Activated naive CD8-positive, alpha-beta T cell treated with anti-CD3 and anti-CD28 coated beads for 36 hours (primary cell): ENCODE data around the gene ZC3H13. TPM values are rescaled to one million over a fixed set of nuclear protein-coding genes. Genes with fewer than 3 reads are reported as not detected.

Source experiments
- DNase-seq: peaks from one replicate; pipeline ENCODE4 v3.0.0; 2021
- H3K27ac Mint-ChIP-seq: one replicate; pipeline ENCODE4 v1.8.0; 2022; ENCODE audit warnings: mild to moderate bottlenecking, moderate library complexity, mixed read lengths
- H3K27me3 Mint-ChIP-seq: one replicate; pipeline ENCODE4 v1.8.0; 2022; ENCODE audit warnings: mild to moderate bottlenecking, mixed read lengths
- H3K36me3 Mint-ChIP-seq: one replicate; pipeline ENCODE4 v1.8.0; 2021; ENCODE audit warnings: mild to moderate bottlenecking, mixed read lengths
- H3K4me1 Mint-ChIP-seq: one replicate; pipeline ENCODE4 v1.8.0; 2021; ENCODE audit warnings: mixed read lengths
- H3K4me3 Mint-ChIP-seq: one replicate; pipeline ENCODE4 v1.8.0; 2022; ENCODE audit warnings: mild to moderate bottlenecking, moderate library complexity, mixed read lengths
- H3K9me3 Mint-ChIP-seq: one replicate; pipeline ENCODE4 v1.8.0; 2022; ENCODE audit warnings: mixed read lengths
- total RNA-seq, 2 experiments: library from RNA; stranded (reverse); gene quantifications; one replicate each; pipeline ENCODE4 v1.2.3, GENCODE V29; 2021

Gene ZC3H13
- total RNA-seq, 2 experiments from 2014 or later, result 41.6 to 45.7 TPM

- H3K36me3 Mint-ChIP-seq, result peaks cover 7% of the 10 kb centered on the region
- H3K4me3 Mint-ChIP-seq, result no peak overlapping the region
- H3K9me3 Mint-ChIP-seq, result no peaks in the 10 kb centered on the region
- no peak overlapping the region for H3K27ac Mint-ChIP-seq
- no peak for DNase-seq
- peaks cover 2% of the 10 kb centered on the region for H3K4me1 Mint-ChIP-seq
- H3K27me3 Mint-ChIP-seq, result no peaks in the 10 kb centered on the region
These were observed 103.4 kb downstream of the ZC3H13 start for GRCh38 chr13:45949161-45949560.

DNA sequence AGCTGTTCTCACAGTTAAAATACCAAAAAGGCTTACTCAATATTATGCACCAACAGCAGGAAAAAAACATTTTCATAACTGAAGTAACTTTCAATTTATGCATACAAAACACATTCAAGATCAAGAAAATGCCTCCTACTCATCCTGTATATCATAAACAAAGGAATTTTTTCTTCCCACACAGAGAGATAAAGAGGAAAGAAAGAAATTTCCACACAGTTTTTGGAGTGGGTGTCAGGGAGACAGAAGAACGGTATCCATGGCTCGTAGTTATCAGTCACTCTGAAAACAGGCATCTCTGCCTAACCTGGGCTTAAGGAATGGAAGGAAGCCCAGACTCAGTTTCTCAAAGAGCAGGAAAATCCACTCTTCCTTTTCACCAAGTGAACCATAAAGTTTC is 108.6 kb downstream of the ZC3H13 start:
- no peaks in the 10 kb centered on the region for H3K27me3 Mint-ChIP-seq
- no peak for DNase-seq
- no peaks in the 10 kb centered on the region for H3K9me3 Mint-ChIP-seq
- no peak overlapping the region for H3K27ac Mint-ChIP-seq
- H3K36me3 Mint-ChIP-seq, result no peaks in the 10 kb centered on the region
- no peak overlapping the region for H3K4me3 Mint-ChIP-seq
- H3K4me1 Mint-ChIP-seq, result peaks cover 2% of the 10 kb centered on the region

DNA sequence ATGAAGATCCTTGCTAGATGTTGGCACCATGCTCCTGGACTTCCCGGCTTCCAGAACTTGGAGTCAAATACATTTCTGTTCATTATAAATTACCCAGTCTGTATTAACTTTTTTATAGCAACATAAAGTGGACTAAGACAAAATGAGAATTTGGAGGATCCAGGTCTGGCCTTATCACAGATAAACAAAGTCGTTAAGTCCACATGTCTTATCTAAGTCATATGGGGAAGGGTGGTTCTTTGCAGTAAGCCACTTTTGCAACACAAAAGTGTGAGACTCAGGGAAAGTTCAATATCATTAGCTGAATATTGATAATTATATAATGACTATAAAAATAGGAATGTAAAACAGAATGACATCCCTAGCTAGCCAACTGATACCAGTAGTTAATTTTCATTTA is 109.4 kb downstream of the ZC3H13 start:
- Mint-ChIP-seq H3K27me3 (no peaks in the 10 kb centered on the region), H3K9me3 (no peaks in the 10 kb centered on the region), H3K4me1 (peaks cover 2% of the 10 kb centered on the region), H3K27ac (no peak overlapping the region), H3K4me3 (no peak overlapping the region), H3K36me3 (no peaks in the 10 kb centered on the region)
- no peak for DNase-seq

DNA sequence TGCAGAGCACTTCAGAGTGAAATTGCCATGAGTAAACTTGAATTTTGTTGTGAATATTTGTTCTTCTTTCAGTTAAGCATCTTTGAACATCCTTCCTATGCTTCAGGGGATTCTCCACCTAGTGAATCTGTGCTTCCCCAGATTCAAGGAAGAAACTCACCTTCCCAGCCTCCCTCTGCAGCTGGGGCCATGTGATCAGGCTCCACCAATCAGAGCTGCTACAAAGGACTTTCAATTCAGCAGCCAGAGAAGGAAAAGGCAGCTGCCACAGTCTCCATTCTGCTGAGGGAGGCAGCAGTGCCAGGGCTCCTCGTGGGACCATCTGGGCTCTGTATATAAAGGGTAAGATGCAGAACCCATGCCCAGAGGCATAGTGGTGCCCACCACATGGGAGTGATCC is 111.3 kb downstream of the ZC3H13 start:
- Mint-ChIP-seq H3K4me1 (no peaks in the 10 kb centered on the region), H3K27ac (no peak overlapping the region), H3K4me3 (no peak overlapping the region), H3K36me3 (no peaks in the 10 kb centered on the region), H3K9me3 (no peaks in the 10 kb centered on the region), H3K27me3 (no peaks in the 10 kb centered on the region)
- DNase-seq, result no peak

GRCh38 chr13:45940061-45940460 is 112.5 kb downstream of the ZC3H13 start:
- H3K27ac Mint-ChIP-seq, result no peak overlapping the region
- no peaks in the 10 kb centered on the region for H3K9me3 Mint-ChIP-seq
- H3K4me1 Mint-ChIP-seq, result no peaks in the 10 kb centered on the region
- DNase-seq, result no peak
- no peaks in the 10 kb centered on the region for H3K36me3 Mint-ChIP-seq
- H3K27me3 Mint-ChIP-seq, result peaks cover 1% of the 10 kb centered on the region
- H3K4me3 Mint-ChIP-seq, result no peak overlapping the region

GRCh38 chr13:45936621-45937020 is 115.9 kb downstream of the ZC3H13 start:
- H3K9me3 Mint-ChIP-seq, result no peaks in the 10 kb centered on the region
- no peak for DNase-seq
- peaks cover 7% of the 10 kb centered on the region for H3K27me3 Mint-ChIP-seq
- H3K27ac Mint-ChIP-seq, result no peak overlapping the region
- no peaks in the 10 kb centered on the region for H3K36me3 Mint-ChIP-seq
- no peaks in the 10 kb centered on the region for H3K4me1 Mint-ChIP-seq
- H3K4me3 Mint-ChIP-seq, result no peak overlapping the region

GRCh38 chr13:45934283-45934682 is 118.3 kb downstream of the ZC3H13 start:
- Mint-ChIP-seq H3K4me1 (no peaks in the 10 kb centered on the region), H3K36me3 (no peaks in the 10 kb centered on the region), H3K27me3 (peaks cover 7% of the 10 kb centered on the region), H3K9me3 (no peaks in the 10 kb centered on the region), H3K4me3 (no peak overlapping the region), H3K27ac (no peak overlapping the region)
- no peak for DNase-seq

DNA sequence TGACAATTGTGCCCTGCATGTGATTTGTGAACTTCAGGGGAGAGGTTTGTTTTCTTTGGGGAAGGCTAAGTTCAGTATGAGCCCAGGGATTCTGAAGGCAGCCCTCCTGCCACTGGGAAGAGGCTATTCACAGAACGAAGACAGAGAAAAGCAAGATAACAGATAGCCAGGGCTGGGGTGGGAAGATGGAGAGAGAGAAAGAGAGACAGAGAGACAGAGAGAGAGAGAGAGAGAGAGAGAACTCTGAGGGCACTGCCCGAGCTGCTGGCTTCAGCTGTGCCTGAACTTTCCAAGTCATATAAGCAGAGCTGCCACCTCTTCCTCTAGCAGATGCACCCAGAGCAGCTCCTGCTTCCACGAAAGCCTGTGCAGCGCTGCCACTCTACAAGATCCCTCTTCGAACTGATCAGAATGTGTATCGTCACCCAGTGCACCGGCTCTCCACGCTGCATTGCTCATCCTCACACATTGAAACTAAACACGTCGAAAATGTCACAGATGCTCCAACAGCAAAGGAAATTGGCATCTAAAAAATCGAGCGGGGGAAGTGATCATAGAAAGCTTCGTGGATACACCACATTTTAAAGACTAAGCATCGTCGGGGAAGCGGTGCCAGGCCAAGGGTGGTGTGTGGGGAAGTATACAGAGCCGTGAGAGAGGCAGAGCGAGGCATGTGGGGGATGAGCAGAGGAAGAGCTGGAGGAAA is 119.2 kb downstream of the ZC3H13 start:
- Mint-ChIP-seq H3K36me3 (no peaks in the 10 kb centered on the region), H3K27me3 (peaks cover 7% of the 10 kb centered on the region), H3K4me3 (no peak overlapping the region), H3K4me1 (no peaks in the 10 kb centered on the region), H3K9me3 (no peaks in the 10 kb centered on the region), H3K27ac (no peak overlapping the region)
- no peak for DNase-seq

DNA sequence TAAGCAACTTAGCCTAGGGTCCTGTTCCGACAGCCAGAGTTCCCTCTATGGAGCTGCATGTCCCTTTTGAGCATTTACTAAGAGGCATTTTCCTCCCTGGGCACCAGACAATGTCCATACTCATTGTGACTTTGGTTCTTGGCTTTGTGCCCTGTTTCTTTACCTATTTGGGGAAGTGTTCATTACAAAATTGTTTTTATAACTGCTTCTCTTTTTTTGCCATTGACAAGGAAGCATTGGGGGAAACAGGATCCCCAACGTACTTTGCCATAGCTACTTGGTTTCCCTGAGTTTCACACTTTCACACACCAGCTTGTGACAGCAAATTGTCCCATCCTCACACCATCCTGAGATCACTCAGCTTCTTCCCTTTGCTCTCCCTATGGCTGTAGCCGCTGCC is 119.9 kb downstream of the ZC3H13 start:
- DNase-seq, result no peak
- H3K36me3 Mint-ChIP-seq, result no peaks in the 10 kb centered on the region
- H3K27me3 Mint-ChIP-seq, result peaks cover 7% of the 10 kb centered on the region
- H3K9me3 Mint-ChIP-seq, result no peaks in the 10 kb centered on the region
- no peaks in the 10 kb centered on the region for H3K4me1 Mint-ChIP-seq
- H3K27ac Mint-ChIP-seq, result no peak overlapping the region
- H3K4me3 Mint-ChIP-seq, result no peak overlapping the region

GRCh38 chr13:45932172-45932571 is 120.4 kb downstream of the ZC3H13 start:
- no peaks in the 10 kb centered on the region for H3K4me1 Mint-ChIP-seq
- no peaks in the 10 kb centered on the region for H3K9me3 Mint-ChIP-seq
- no peaks in the 10 kb centered on the region for H3K36me3 Mint-ChIP-seq
- no peak overlapping the region for H3K27ac Mint-ChIP-seq
- DNase-seq, result no peak
- no peak overlapping the region for H3K4me3 Mint-ChIP-seq
- peaks cover 7% of the 10 kb centered on the region for H3K27me3 Mint-ChIP-seq

GRCh38 chr13:45931211-45931610 is 121.3 kb downstream of the ZC3H13 start:
- Mint-ChIP-seq H3K27ac (no peak overlapping the region), H3K36me3 (no peaks in the 10 kb centered on the region), H3K9me3 (no peaks in the 10 kb centered on the region), H3K27me3 (peaks cover 7% of the 10 kb centered on the region), H3K4me1 (no peaks in the 10 kb centered on the region), H3K4me3 (no peak overlapping the region)
- DNase-seq, result no peak

GRCh38 chr13:45930177-45930576 is 122.4 kb downstream of the ZC3H13 start:
- peaks cover 7% of the 10 kb centered on the region for H3K27me3 Mint-ChIP-seq
- no peaks in the 10 kb centered on the region for H3K4me1 Mint-ChIP-seq
- no peaks in the 10 kb centered on the region for H3K36me3 Mint-ChIP-seq
- no peak overlapping the region for H3K4me3 Mint-ChIP-seq
- no peak overlapping the region for H3K27ac Mint-ChIP-seq
- H3K9me3 Mint-ChIP-seq, result no peaks in the 10 kb centered on the region
- DNase-seq, result no peak

- Mint-ChIP-seq H3K4me3 (no peak overlapping the region), H3K9me3 (no peaks in the 10 kb centered on the region), H3K27ac (no peak overlapping the region), H3K27me3 (peaks cover 4% of the 10 kb centered on the region), H3K4me1 (no peaks in the 10 kb centered on the region), H3K36me3 (no peaks in the 10 kb centered on the region)
- DNase-seq, result no peak
These were observed 123.7 kb downstream of the ZC3H13 start for GRCh38 chr13:45928843-45929242.

- no peak for DNase-seq
- H3K27me3 Mint-ChIP-seq, result no peaks in the 10 kb centered on the region
- no peak overlapping the region for H3K27ac Mint-ChIP-seq
- H3K4me3 Mint-ChIP-seq, result no peak overlapping the region
- no peaks in the 10 kb centered on the region for H3K9me3 Mint-ChIP-seq
- H3K36me3 Mint-ChIP-seq, result no peaks in the 10 kb centered on the region
- no peaks in the 10 kb centered on the region for H3K4me1 Mint-ChIP-seq
These were observed 124.4 kb downstream of the ZC3H13 start for GRCh38 chr13:45928176-45928575.

DNA sequence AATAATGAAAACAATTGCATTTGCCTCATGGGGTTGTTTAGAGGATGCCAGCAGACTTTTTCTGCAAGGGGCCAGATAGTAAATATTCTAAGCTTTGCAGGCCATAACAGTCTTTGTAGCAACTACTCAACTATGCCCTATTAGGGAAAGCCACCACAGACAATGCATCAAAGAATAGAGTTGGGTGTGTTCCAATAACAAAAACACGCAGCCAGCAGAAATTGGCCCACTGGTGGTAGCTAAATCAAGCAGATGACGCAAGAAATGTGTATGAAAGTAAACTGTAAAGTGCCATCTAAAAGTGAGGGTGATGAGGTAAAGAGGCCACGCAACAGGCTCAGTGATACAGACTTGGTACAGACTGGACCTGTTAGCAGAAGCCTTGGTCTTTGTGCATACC is 125.8 kb downstream of the ZC3H13 start:
- H3K4me3 Mint-ChIP-seq, result no peak overlapping the region
- H3K4me1 Mint-ChIP-seq, result no peaks in the 10 kb centered on the region
- H3K9me3 Mint-ChIP-seq, result no peaks in the 10 kb centered on the region
- no peaks in the 10 kb centered on the region for H3K27me3 Mint-ChIP-seq
- no peaks in the 10 kb centered on the region for H3K36me3 Mint-ChIP-seq
- DNase-seq, result no peak
- H3K27ac Mint-ChIP-seq, result no peak overlapping the region

GRCh38 chr13:45925151-45925550 is 127.4 kb downstream of the ZC3H13 start:
- H3K27ac Mint-ChIP-seq, result no peak overlapping the region
- H3K4me1 Mint-ChIP-seq, result no peaks in the 10 kb centered on the region
- no peak overlapping the region for H3K4me3 Mint-ChIP-seq
- H3K27me3 Mint-ChIP-seq, result no peaks in the 10 kb centered on the region
- H3K36me3 Mint-ChIP-seq, result no peaks in the 10 kb centered on the region
- no peaks in the 10 kb centered on the region for H3K9me3 Mint-ChIP-seq
- no peak for DNase-seq
